ENCODE measurements around the gene TCEAL1. TPM values are rescaled to one million over a fixed set of nuclear protein-coding genes. Genes with fewer than 3 reads are reported as not detected.
A peak's percentile ranks its signal among the peaks of the same experiment; 100 is the strongest.
"Not testable (repeated sequence)": the region's sequence is repeated elsewhere in the genome, so short reads cannot be mapped to it uniquely, and the experiment has no call there.

The TCEAL1 gene
- total and polyA plus RNA-seq, 2 donors (not counting 1 experiment from before 2014, with no cell fraction given): 12.5 to 16.7 TPM

GRCh38 chrX:103586314-103586646 is 42.5 kb upstream of the TCEAL1 start:
- DNase-seq (no peak), ATAC-seq (ENCODE audit: low read depth) (no peak)
- peak overlapping the region; percentile 82 for H2AFZ ChIP-seq (ENCODE audit: insufficient read depth, low read depth, low read length, poor library complexity, severe bottlenecking)
- WGBS (ENCODE audit: insufficient coverage): no CpG with 5 or more reads among the region's 5 CpGs
- intact Hi-C loops (cut with micrococcal nuclease): loop anchor here (5.0 kb wide), 1 partner anchor 41 kb away; the partner anchor contains the start of gene TCEAL1
- peak overlapping the region; percentile 74 for H3K9ac ChIP-seq (ENCODE audit: low read length)
- no peaks in the 10 kb centered on the region for H3K27me3 ChIP-seq (replicated peaks in 1 of 4; ENCODE audit: control extremely low read depth in 1 of 4, control insufficient read depth in 3 of 4, insufficient read depth in 4 of 4, low read length in 3 of 4)
- peaks cover 3 to 8% of the 10 kb centered on the region in 2 donors for H3K4me1 ChIP-seq (ENCODE audit: control insufficient read depth in 2 of 2, insufficient read depth in 2 of 2, low read length in 2 of 2)
- Mint-ChIP-seq H3K4me1 (peaks cover 19% of the 10 kb centered on the region), H3K27ac (no peak overlapping the region), H3K27me3 (no peaks in the 10 kb centered on the region), H3K4me3 (peak overlapping the region; percentile 91), H3K9me3 (ENCODE audit: insufficient read depth) (no peaks in the 10 kb centered on the region)
- CTCF ChIA-PET: no interaction called here
- TF ChIP-seq EZH2 (IDR thresholded peaks at IDR 0.05; ENCODE audit: borderline replicate concordance, insufficient read depth, low read depth, low read length, poor library complexity, severe bottlenecking): no peak
- TF ChIP-seq CTCF (IDR thresholded peaks at IDR 0.05): no peak
- peak overlapping the region; percentile 72 for H3K4me2 ChIP-seq (replicated peaks; ENCODE audit: low read depth, low read length, poor library complexity, severe bottlenecking)
- H4K20me1 ChIP-seq (ENCODE audit: control insufficient read depth, insufficient read depth, low read length, poor library complexity, severe bottlenecking): no peaks in the 10 kb centered on the region
- H3K79me2 ChIP-seq (ENCODE audit: control insufficient read depth, insufficient read depth, low read length): no peaks in the 10 kb centered on the region
- peak overlapping the region in 4 of 5 experiments; percentile 62 to 71 (median 66) for H3K4me3 ChIP-seq (ENCODE audit: control extremely low read depth in 1 of 5, extremely low read depth in 1 of 5, insufficient read depth in 1 of 5, low read depth in 2 of 5, low read length in 4 of 5)
- POLR2A ChIA-PET: no interaction called here
- no peaks in the 10 kb centered on the region for H3K36me3 ChIP-seq (replicated peaks in 1 of 2; ENCODE audit: control extremely low read depth in 1 of 2, control insufficient read depth in 1 of 2, extremely low read depth in 1 of 2, insufficient read depth in 2 of 2, low read length in 1 of 2)
- no peaks in the 10 kb centered on the region for H3K9me3 ChIP-seq (ENCODE audit: control extremely low read depth in 1 of 3, control insufficient read depth in 2 of 3, insufficient read depth in 1 of 3, low read length in 2 of 3)
- H3K27ac ChIP-seq (ENCODE audit: low read length in 2 of 2): no peak overlapping the region

DNA sequence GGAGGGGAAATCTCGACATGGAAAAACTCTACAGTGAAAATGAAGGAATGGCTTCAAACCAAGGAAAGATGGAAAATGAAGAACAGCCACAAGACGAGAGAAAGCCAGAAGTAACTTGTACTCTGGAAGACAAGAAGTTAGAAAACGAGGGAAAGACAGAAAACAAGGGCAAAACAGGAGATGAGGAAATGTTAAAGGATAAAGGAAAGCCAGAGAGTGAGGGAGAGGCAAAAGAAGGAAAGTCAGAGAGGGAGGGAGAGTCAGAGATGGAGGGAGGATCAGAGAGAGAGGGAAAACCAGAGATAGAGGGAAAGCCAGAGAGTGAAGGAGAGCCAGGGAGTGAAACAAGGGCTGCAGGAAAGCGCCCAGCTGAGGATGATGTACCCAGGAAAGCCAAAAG is 42.1 kb upstream of the TCEAL1 start:
- Histone ChIP-seq H3K27ac (ENCODE audit: low read length in 2 of 2) (no peak overlapping the region), H2AFZ (ENCODE audit: insufficient read depth, low read depth, low read length, poor library complexity, severe bottlenecking) (peak overlapping the region; percentile 82), H3K4me2 (replicated peaks; ENCODE audit: low read depth, low read length, poor library complexity, severe bottlenecking) (no peak overlapping the region), H3K4me1 (ENCODE audit: control insufficient read depth in 2 of 2, insufficient read depth in 2 of 2, low read length in 2 of 2) (peaks cover 3 to 8% of the 10 kb centered on the region in 2 donors), H3K9me3 (ENCODE audit: control extremely low read depth in 1 of 3, control insufficient read depth in 2 of 3, insufficient read depth in 1 of 3, low read length in 2 of 3) (no peaks in the 10 kb centered on the region), H4K20me1 (ENCODE audit: control insufficient read depth, insufficient read depth, low read length, poor library complexity, severe bottlenecking) (no peaks in the 10 kb centered on the region), H3K4me3 (ENCODE audit: control extremely low read depth in 1 of 5, extremely low read depth in 1 of 5, insufficient read depth in 1 of 5, low read depth in 2 of 5, low read length in 4 of 5) (no peak overlapping the region), H3K79me2 (ENCODE audit: control insufficient read depth, insufficient read depth, low read length) (no peaks in the 10 kb centered on the region), H3K27me3 (replicated peaks in 1 of 4; ENCODE audit: control extremely low read depth in 1 of 4, control insufficient read depth in 3 of 4, insufficient read depth in 4 of 4, low read length in 3 of 4) (no peaks in the 10 kb centered on the region), H3K9ac (ENCODE audit: low read length) (no peak overlapping the region), H3K36me3 (replicated peaks in 1 of 2; ENCODE audit: control extremely low read depth in 1 of 2, control insufficient read depth in 1 of 2, extremely low read depth in 1 of 2, insufficient read depth in 2 of 2, low read length in 1 of 2) (no peaks in the 10 kb centered on the region)
- Mint-ChIP-seq H3K9me3 (ENCODE audit: insufficient read depth) (no peaks in the 10 kb centered on the region), H3K4me3 (peak overlapping the region; percentile 91), H3K27me3 (no peaks in the 10 kb centered on the region), H3K27ac (no peak overlapping the region), H3K4me1 (peaks cover 22% of the 10 kb centered on the region)
- ChIA-PET CTCF (no interaction called here), POLR2A (no interaction called here)
- intact Hi-C loops (cut with micrococcal nuclease): loop anchor here (5.0 kb wide), 1 partner anchor 41 kb away; the partner anchor contains the start of gene TCEAL1
- no peak for DNase-seq
- 100% methylated on average over 2 of the region's 4 CpGs for WGBS (ENCODE audit: insufficient coverage)
- TF ChIP-seq EZH2 (IDR thresholded peaks at IDR 0.05; ENCODE audit: borderline replicate concordance, insufficient read depth, low read depth, low read length, poor library complexity, severe bottlenecking) (no peak), CTCF (IDR thresholded peaks at IDR 0.05) (no peak)
- no peak for ATAC-seq (ENCODE audit: low read depth)

DNA sequence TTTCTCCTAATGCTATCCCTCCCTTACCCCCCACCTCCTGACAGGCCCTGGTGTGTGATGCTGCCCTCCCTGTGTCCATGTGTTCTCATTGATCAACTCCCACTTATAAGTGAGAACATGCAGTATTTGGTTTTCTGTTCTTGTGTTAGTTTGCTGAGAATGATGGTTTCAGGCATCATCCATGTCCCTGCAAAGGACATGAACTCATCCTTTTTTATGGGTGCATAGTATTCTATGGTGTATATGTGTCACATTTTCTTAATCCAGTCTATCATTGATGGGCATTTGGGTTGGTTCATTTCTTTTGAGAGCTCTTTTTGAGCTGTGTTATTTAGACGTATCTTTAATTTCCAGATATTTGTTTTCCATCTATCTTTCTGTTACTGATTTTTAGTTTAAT is 36.5 kb upstream of the TCEAL1 start:
- CTCF ChIA-PET: interaction anchor here (0.7 kb wide), 2 partner anchors 19 to 529 kb away, joined by 3 read pairs; no protein-coding TSS in a partner anchor
- H3K4me3 ChIP-seq (ENCODE audit: control extremely low read depth in 1 of 5, extremely low read depth in 1 of 5, insufficient read depth in 1 of 5, low read depth in 2 of 5, low read length in 4 of 5); H3K9ac ChIP-seq (ENCODE audit: low read length); H3K79me2 ChIP-seq (ENCODE audit: control insufficient read depth, insufficient read depth, low read length); H3K27ac Mint-ChIP-seq; H3K27me3 Mint-ChIP-seq; DNase-seq; H3K27ac ChIP-seq (ENCODE audit: low read length in 2 of 2); H3K4me1 ChIP-seq (ENCODE audit: control insufficient read depth in 2 of 2, insufficient read depth in 2 of 2, low read length in 2 of 2); intact Hi-C loops (cut with micrococcal nuclease); H3K4me3 Mint-ChIP-seq; H3K27me3 ChIP-seq (replicated peaks in 1 of 4; ENCODE audit: control extremely low read depth in 1 of 4, control insufficient read depth in 3 of 4, insufficient read depth in 4 of 4, low read length in 3 of 4); H4K20me1 ChIP-seq (ENCODE audit: control insufficient read depth, insufficient read depth, low read length, poor library complexity, severe bottlenecking); H2AFZ ChIP-seq (ENCODE audit: insufficient read depth, low read depth, low read length, poor library complexity, severe bottlenecking); ATAC-seq (ENCODE audit: low read depth); H3K36me3 ChIP-seq (replicated peaks in 1 of 2; ENCODE audit: control extremely low read depth in 1 of 2, control insufficient read depth in 1 of 2, extremely low read depth in 1 of 2, insufficient read depth in 2 of 2, low read length in 1 of 2); H3K9me3 ChIP-seq (ENCODE audit: control extremely low read depth in 1 of 3, control insufficient read depth in 2 of 3, insufficient read depth in 1 of 3, low read length in 2 of 3); H3K9me3 Mint-ChIP-seq (ENCODE audit: insufficient read depth); POLR2A ChIA-PET; H3K4me2 ChIP-seq (replicated peaks; ENCODE audit: low read depth, low read length, poor library complexity, severe bottlenecking): not testable (repeated sequence)
- H3K4me1 Mint-ChIP-seq: peaks cover 10% of the 10 kb centered on the region
- no CpG with 5 or more reads among the region's 1 CpG for WGBS (ENCODE audit: insufficient coverage)
